HepG2 (cell line): ENCODE data around the gene C11orf42. TPM values are rescaled to one million over a fixed set of nuclear protein-coding genes. Genes with fewer than 3 reads are reported as not detected.

Experiments used
- ERF ChIP-seq: IDR thresholded peaks from 2 replicates; pipeline ENCODE4 v1.6.1; 2018; ENCODE audit warnings: missing biosample characterization, missing genetic modification reagents
- ESRRA ChIP-seq: sonication (generic); formaldehyde crosslinking; IDR thresholded peaks from 2 replicates; pipeline ENCODE4 v1.5.1; 2020; ENCODE audit warnings: mild to moderate bottlenecking, low read depth, missing genetic modification reagents
- MED13 ChIP-seq: sonication (generic); formaldehyde crosslinking; IDR thresholded peaks from 2 replicates; pipeline ENCODE4 v1.5.0; 2020; ENCODE audit warnings: missing genetic modification reagents
- PCBP2 ChIP-seq: fragments of 200-400 bp; formaldehyde crosslinking; optimal IDR thresholded peaks from 2 replicates; pipeline ENCODE3; 2018; ENCODE audit warnings: low read length, low read depth; ENCODE audit not compliant: poor library complexity, severe bottlenecking
- PHB2 ChIP-seq: fragments of 450-650 bp; IDR thresholded peaks from 2 replicates; pipeline ENCODE4 v1.6.1; 2018; ENCODE audit not compliant: partially characterized antibody
- PITX1 ChIP-seq: sonication (generic); formaldehyde crosslinking; IDR thresholded peaks from 2 replicates; pipeline ENCODE4 v1.5.1; 2020; ENCODE audit warnings: mild to moderate bottlenecking, missing genetic modification reagents
- POLR2AphosphoS5 ChIP-seq: IDR thresholded peaks from 2 replicates; pipeline ENCODE4 v1.6.1; 2012; ENCODE audit warnings: low read depth, low read length
- RBM22 ChIP-seq: fragments of 200-400 bp; formaldehyde crosslinking; optimal IDR thresholded peaks from 2 replicates; pipeline ENCODE3; 2017; ENCODE audit warnings: mild to moderate bottlenecking, low read length, moderate library complexity
- SETDB1 ChIP-seq: sonication (generic); formaldehyde crosslinking; IDR thresholded peaks from 2 replicates; pipeline ENCODE4 v1.5.1; 2020; ENCODE audit warnings: missing genetic modification reagents, mild to moderate bottlenecking, borderline replicate concordance
- ZFP1 ChIP-seq: IDR thresholded peaks from 2 replicates; pipeline ENCODE4 v1.6.1; 2016
- ZFP36L1 ChIP-seq: sonication (generic); formaldehyde crosslinking; IDR thresholded peaks from 2 replicates; pipeline ENCODE4 v1.8.0; 2022; ENCODE audit warnings: mild to moderate bottlenecking, missing genetic modification reagents, moderate library complexity
- ZNF33A ChIP-seq: sonication (generic); formaldehyde crosslinking; IDR thresholded peaks from 2 replicates; pipeline ENCODE4 v1.5.1; 2020; ENCODE audit warnings: missing genetic modification reagents, mild to moderate bottlenecking, moderate library complexity, borderline replicate concordance
- ZNF430 ChIP-seq: sonication (generic); formaldehyde crosslinking; IDR thresholded peaks from 2 replicates; pipeline ENCODE4 v1.9.0; 2021; ENCODE audit warnings: mild to moderate bottlenecking, missing genetic modification reagents
- ZNF678 ChIP-seq: sonication (generic); formaldehyde crosslinking; IDR thresholded peaks from 2 replicates; pipeline ENCODE4 v1.4.0; 2020; ENCODE audit warnings: mild to moderate bottlenecking, missing genetic modification reagents
- ZNF850 ChIP-seq: sonication (generic); formaldehyde crosslinking; conservative IDR thresholded peaks from 2 replicates; pipeline ENCODE4 v1.9.0; 2021; ENCODE audit warnings: mild to moderate bottlenecking, missing genetic modification reagents
- polyA plus RNA-seq, 8 experiments: library from polyadenylated mRNA; depleted of rRNA in 3 of 8; stranded (reverse) in 7 of 8; unstranded in 1 of 8; fragments of >200 nt; fragmentation: Illumina TruSeq in 4 of 8; extraction: Trizol in 4 of 8; gene quantifications; 2 replicates each; pipeline versions ENCODE4 v1.2.1 to v1.2.3, GENCODE V29; 2011 to 2016; ENCODE audit warnings: low read depth in 4 of 8, missing spikeins in 1 of 8, mixed read lengths in 1 of 8; ENCODE audit not compliant: insufficient read depth in 1 of 8
- total RNA-seq, 5 experiments: library from RNA; depleted of rRNA; stranded (reverse); fragments of >200 nt; fragmentation: Illumina TruSeq; extraction: Trizol; gene quantifications; 2 replicates each; pipeline ENCODE4 v1.2.3, GENCODE V29; 2016; ENCODE audit warnings: low read depth in 1 of 5
- TF ChIP-seq, protein P1 (sequence below): sonication (generic); formaldehyde crosslinking; IDR thresholded peaks from 2 replicates; pipeline ENCODE4 v1.5.1; 2020; ENCODE audit warnings: missing genetic modification reagents, mild to moderate bottlenecking, borderline replicate concordance
- TF ChIP-seq, protein P2 (sequence below): sonication (generic); formaldehyde crosslinking; IDR thresholded peaks from 2 replicates; pipeline ENCODE4 v1.8.1; 2022; ENCODE audit warnings: mild to moderate bottlenecking, missing genetic modification reagents
- TF ChIP-seq, protein P3 (sequence below): sonication (generic); formaldehyde crosslinking; IDR thresholded peaks from 2 replicates; pipeline ENCODE4 v1.4.0; 2020; ENCODE audit warnings: missing genetic modification reagents
- TF ChIP-seq, protein P4 (sequence below), 2 experiments: sonication (generic) in 1 of 2; formaldehyde crosslinking in 1 of 2; IDR thresholded peaks; 2 replicates each; pipeline versions ENCODE4 v1.4.0 to v1.6.1; 2018 to 2020; ENCODE audit warnings: missing genetic modification reagents in 2 of 2, borderline replicate concordance in 1 of 2, low read depth in 1 of 2, mild to moderate bottlenecking in 1 of 2, missing biosample characterization in 1 of 2

The C11orf42 gene
- total and polyA plus RNA-seq, 2 of the 13 experiments (the other 11 are each of a cell fraction or from before 2014, with no cell fraction given): not detected

- TF ChIP-seq POLR2AphosphoS5 (peak; percentile 64), ERF (CRISPR knock-in tag) (no peak), ZNF850 (CRISPR knock-in tag) (no peak), PITX1 (CRISPR knock-in tag) (no peak), ZNF678 (no peak), MED13 (CRISPR knock-in tag) (no peak), SETDB1 (CRISPR knock-in tag) (no peak), ZNF33A (CRISPR knock-in tag) (no peak), ESRRA (CRISPR knock-in tag) (0 out of 2 replicates have a peak, but pooled peaks have one; percentile 11), PCBP2 (no peak), ZFP36L1 (no peak; the same call in 1 of the 2 replicates), ZFP1 (CRISPR knock-in tag) (no peak), RBM22 (no peak), ZNF430 (no peak), PHB2 (no peak)
- TF ChIP-seq, protein P1, sequence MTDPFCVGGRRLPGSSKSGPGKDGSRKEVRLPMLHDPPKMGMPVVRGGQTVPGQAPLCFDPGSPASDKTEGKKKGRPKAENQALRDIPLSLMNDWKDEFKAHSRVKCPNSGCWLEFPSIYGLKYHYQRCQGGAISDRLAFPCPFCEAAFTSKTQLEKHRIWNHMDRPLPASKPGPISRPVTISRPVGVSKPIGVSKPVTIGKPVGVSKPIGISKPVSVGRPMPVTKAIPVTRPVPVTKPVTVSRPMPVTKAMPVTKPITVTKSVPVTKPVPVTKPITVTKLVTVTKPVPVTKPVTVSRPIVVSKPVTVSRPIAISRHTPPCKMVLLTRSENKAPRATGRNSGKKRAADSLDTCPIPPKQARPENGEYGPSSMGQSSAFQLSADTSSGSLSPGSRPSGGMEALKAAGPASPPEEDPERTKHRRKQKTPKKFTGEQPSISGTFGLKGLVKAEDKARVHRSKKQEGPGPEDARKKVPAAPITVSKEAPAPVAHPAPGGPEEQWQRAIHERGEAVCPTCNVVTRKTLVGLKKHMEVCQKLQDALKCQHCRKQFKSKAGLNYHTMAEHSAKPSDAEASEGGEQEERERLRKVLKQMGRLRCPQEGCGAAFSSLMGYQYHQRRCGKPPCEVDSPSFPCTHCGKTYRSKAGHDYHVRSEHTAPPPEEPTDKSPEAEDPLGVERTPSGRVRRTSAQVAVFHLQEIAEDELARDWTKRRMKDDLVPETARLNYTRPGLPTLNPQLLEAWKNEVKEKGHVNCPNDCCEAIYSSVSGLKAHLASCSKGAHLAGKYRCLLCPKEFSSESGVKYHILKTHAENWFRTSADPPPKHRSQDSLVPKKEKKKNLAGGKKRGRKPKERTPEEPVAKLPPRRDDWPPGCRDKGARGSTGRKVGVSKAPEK: no peak
- TF ChIP-seq, protein P2, sequence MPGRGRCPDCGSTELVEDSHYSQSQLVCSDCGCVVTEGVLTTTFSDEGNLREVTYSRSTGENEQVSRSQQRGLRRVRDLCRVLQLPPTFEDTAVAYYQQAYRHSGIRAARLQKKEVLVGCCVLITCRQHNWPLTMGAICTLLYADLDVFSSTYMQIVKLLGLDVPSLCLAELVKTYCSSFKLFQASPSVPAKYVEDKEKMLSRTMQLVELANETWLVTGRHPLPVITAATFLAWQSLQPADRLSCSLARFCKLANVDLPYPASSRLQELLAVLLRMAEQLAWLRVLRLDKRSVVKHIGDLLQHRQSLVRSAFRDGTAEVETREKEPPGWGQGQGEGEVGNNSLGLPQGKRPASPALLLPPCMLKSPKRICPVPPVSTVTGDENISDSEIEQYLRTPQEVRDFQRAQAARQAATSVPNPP (CRISPR knock-in tag): no peak
- TF ChIP-seq, protein P3, sequence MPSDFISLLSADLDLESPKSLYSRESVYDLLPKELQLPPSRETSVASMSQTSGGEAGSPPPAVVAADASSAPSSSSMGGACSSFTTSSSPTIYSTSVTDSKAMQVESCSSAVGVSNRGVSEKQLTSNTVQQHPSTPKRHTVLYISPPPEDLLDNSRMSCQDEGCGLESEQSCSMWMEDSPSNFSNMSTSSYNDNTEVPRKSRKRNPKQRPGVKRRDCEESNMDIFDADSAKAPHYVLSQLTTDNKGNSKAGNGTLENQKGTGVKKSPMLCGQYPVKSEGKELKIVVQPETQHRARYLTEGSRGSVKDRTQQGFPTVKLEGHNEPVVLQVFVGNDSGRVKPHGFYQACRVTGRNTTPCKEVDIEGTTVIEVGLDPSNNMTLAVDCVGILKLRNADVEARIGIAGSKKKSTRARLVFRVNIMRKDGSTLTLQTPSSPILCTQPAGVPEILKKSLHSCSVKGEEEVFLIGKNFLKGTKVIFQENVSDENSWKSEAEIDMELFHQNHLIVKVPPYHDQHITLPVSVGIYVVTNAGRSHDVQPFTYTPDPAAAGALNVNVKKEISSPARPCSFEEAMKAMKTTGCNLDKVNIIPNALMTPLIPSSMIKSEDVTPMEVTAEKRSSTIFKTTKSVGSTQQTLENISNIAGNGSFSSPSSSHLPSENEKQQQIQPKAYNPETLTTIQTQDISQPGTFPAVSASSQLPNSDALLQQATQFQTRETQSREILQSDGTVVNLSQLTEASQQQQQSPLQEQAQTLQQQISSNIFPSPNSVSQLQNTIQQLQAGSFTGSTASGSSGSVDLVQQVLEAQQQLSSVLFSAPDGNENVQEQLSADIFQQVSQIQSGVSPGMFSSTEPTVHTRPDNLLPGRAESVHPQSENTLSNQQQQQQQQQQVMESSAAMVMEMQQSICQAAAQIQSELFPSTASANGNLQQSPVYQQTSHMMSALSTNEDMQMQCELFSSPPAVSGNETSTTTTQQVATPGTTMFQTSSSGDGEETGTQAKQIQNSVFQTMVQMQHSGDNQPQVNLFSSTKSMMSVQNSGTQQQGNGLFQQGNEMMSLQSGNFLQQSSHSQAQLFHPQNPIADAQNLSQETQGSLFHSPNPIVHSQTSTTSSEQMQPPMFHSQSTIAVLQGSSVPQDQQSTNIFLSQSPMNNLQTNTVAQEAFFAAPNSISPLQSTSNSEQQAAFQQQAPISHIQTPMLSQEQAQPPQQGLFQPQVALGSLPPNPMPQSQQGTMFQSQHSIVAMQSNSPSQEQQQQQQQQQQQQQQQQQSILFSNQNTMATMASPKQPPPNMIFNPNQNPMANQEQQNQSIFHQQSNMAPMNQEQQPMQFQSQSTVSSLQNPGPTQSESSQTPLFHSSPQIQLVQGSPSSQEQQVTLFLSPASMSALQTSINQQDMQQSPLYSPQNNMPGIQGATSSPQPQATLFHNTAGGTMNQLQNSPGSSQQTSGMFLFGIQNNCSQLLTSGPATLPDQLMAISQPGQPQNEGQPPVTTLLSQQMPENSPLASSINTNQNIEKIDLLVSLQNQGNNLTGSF (CRISPR knock-in tag): no peak
- TF ChIP-seq, protein P4, sequence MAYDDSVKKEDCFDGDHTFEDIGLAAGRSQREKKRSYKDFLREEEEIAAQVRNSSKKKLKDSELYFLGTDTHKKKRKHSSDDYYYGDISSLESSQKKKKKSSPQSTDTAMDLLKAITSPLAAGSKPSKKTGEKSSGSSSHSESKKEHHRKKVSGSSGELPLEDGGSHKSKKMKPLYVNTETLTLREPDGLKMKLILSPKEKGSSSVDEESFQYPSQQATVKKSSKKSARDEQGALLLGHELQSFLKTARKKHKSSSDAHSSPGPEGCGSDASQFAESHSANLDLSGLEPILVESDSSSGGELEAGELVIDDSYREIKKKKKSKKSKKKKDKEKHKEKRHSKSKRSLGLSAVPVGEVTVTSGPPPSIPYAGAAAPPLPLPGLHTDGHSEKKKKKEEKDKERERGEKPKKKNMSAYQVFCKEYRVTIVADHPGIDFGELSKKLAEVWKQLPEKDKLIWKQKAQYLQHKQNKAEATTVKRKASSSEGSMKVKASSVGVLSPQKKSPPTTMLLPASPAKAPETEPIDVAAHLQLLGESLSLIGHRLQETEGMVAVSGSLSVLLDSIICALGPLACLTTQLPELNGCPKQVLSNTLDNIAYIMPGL (CRISPR knock-in tag; IDR thresholded peaks at IDR 0.05; ENCODE audit: borderline replicate concordance in 1 of 2, low read depth in 1 of 2): peak; percentile 36 to 60; a peak in 2 of 4 replicates
Measured at GRCh38 chr11:6234387-6235107, 29.2 kb downstream of the C11orf42 start, which contains the start of gene FHIP1B (continued).
